HG02588 (cell line): ENCODE data around the gene SYDE2.
"Not testable (repeated sequence)": the region's sequence is repeated elsewhere in the genome, so short reads cannot be mapped to it uniquely, and the experiment has no call there.

Source experiments
- ATAC-seq: cut with Tn5 transposase; IDR thresholded peaks from one replicate; pipeline ENCODE4 v1.9.1; 2021; ENCODE audit warnings: mild to moderate bottlenecking, moderate library complexity; ENCODE audit not compliant: unreplicated experiment

Gene SYDE2

DNA sequence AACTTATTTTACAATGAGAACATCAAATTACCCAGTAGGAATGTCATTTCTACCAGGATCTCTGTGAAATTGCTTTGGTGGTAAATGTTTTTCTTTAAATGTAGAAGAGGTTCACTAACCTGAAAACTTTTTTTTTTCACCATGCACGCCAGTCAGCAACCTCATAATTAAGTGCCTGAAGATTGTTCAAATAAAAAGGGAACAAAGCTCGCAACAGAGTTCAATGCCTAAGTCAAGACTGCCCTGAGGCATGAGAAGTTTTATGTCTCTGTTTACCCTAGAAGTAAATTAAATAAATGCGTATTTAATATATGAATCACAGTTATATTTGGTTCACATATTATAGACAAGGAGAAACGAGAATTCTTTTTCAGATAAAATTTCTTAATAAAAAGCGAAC is 13.8 kb upstream of the SYDE2 start:
- ATAC-seq: no peak

DNA sequence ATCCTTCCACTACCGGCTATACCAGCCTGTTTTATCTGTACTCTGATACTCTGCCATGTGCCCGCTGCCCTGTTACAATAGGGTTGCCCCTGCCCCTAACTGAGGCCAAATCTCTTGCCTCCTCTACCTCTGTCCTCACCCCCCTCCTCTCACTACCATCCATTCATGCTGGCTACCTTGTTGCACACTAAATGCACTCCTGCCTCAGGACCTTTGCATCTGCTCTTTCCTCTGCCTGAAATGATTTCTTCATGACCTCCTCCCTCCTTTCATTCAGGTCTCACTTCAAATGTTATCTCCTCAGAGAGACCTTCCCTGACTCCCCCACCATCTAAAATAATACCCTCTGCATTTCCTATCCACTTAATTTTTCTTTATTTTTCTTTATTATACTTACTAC is 7.7 kb upstream of the SYDE2 start:
- no peak for ATAC-seq

DNA sequence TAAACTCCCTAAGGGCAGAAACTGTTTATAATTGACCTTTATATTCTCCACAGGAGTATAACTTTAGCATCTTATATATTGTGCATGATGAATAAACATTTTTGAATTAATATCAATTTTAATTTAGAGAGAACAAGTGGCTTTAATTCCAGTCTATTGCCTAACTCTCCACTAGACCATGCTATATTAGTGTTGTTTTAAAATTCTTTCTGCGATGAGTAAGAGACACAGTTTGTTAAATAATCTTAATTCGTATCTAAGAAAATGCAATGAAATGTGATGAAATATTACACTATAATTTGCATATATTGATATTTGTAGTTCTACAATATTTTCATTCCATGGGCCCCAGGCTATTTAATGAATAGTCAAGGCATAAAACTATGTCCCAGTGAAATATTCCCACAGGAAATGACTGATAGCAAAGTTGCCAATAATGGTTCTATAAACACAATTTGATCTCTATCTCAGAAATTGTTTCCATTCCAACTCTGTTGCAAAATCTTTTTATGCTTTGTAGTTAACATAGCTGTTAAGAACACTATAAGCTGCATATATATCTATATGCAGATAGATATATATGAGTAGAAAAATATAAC is 2.9 kb upstream of the SYDE2 start:
- no peak for ATAC-seq

DNA sequence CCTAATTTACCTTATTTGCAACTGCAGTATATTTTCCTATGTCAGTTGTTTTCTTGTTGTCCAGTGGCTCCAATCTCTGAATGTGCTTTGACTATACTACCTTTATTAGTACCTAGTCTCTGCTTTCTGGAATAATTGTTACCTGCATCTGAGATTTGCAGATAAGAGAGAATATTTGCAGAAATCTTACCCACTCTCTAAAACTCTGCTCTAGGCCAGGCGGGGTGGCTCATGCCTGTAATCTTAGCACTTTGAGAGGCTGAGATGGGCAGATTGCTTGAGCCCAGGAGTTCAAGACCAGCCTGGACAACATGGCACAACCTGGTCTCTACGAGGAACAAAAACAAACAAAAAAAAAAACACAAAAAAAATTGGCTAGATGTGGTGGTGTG is 2.0 kb upstream of the SYDE2 start:
- ATAC-seq: no peak

- ATAC-seq: no peak
These were observed 1.5 kb upstream of the SYDE2 start for GRCh38 chr1:85202092-85202863.

DNA sequence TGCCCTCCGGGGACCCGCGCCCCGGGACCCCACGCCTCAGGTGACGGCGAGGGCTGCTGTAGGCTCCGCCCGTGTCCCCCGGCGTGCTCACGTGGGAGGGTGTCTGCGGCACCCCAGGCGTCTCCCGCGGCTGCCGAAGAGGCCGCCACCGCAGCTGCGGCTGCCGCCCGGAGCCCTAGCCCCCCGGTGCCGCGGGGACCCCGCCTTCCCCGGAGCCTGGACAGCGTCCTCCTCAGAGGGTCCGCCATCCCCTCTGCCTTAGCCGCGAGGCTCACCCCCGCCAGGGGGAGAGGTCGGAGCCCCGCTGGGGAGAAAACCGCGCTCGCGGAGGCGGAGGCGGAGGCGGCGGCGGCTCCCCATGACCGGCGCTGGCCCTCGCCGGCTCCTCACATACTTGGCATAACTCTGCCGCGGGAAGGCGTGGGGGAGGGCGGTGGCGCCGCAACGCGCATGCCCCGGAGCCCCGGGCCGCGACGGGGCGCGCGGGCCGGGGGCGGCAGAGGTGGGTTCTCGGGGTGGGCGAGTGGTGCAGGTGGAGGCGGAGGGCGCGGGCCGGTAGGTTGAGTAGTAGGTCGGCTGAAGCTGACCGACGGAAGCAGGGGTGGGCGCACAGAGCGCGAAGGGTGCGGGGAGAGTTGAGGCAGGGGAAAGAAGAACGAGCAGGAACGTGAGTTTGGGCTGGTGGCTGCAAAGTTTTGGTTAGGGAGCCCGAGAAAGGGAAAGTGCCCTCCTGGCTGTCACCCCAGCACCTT is 700 bp upstream of the SYDE2 start:
- peak; percentile 47 for ATAC-seq

GRCh38 chr1:85199667-85200462 is 951 bp downstream of the SYDE2 start:
- no peak for ATAC-seq

GRCh38 chr1:85198864-85199263 is 2.0 kb downstream of the SYDE2 start:
- ATAC-seq: no peak

DNA sequence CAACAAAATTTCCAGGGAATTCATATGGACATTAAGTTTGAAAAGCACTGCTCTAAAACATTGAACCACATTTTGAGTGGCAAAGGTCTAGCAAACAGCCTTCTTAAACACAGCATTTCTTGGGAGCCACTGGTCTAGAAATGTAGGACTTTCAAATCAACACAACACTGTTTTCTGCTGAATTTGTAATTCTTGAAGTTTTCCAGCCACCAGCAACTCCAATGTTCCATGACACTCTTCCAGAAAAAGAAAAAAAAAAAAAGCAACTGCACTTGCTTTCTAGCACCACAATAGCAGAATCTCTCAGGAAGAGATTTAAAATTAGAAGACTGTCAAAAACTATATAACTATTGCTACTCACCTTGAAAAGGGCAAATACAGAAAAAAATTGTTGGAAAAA is 4.5 kb downstream of the SYDE2 start:
- ATAC-seq: no peak

DNA sequence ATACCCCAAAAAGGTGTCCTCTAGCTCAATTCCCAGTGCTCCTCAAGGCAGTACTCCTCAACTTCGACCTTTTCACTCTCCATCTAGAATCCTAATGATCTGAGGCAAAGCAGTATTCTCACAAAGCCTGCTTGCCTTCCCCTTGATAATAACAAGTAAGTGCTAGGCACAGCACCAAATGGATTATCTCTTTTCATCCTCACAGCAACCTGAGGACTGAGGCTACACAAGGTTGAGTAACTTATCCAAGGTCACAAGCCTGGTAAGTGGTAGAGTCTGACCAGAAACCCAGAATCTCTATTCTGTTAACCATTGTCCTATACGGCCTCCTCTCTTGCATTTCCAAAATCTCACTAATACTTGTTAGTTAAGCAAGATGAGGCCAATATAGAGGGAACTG is 5.1 kb downstream of the SYDE2 start:
- no peak for ATAC-seq

DNA sequence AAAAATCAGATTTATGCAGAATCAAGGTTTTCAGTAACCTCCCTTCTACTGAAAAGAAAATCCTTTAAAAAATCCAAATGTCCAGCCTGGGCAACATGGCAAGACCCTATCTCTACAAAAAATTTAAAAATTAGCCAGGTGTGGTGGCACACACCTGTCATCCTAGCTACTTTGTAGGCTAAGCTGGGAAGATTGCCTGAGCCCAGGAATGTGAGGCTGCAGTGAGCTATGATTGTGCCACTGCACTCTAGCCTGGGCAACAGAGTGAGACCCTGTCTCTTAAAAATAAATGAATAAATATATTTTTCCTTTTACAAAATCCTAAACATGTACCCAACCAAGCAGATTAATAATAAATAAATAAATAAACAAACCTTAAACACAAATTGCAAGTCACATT is 8.7 kb downstream of the SYDE2 start:
- ATAC-seq: not testable (repeated sequence)

GRCh38 chr1:85189120-85189519 is 11.7 kb downstream of the SYDE2 start:
- ATAC-seq: peak; percentile 66

DNA sequence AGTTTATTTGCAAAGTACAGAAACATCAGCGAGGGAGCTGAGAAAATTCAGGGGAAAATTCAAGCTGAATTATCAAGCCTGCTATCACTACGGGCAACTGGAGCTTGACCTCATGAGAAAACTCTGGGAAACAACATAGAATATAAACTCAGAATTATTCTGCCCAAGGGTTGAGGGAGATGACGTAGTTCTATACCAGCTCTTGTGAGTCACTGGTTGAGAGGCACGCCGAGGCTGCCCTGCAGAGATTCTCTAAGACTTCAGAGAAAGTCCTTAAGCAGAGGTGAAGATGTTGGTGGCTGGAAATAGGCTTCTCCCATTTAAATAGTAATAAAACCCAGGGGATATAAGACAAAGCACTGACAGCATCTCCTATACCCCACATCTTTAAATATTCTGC is 12.3 kb downstream of the SYDE2 start:
- no peak for ATAC-seq

DNA sequence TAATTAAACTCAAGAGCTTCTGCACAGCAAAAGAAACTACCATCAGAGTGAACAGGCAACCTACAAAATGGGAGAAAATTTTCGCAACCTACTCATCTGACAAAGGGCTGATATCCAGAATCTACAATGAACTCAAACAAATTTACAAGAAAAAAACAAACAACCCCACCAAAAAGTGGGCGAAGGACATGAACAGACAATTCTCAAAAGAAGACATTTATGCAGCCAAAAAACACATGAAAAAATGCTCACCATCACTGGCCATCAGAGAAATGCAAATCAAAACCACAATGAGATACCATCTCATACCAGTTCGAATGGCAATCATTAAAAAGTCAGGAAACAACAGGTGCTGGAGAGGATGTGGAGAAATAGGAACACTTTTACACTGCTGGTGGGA is 13.8 kb downstream of the SYDE2 start:
- ATAC-seq: not testable (repeated sequence)

DNA sequence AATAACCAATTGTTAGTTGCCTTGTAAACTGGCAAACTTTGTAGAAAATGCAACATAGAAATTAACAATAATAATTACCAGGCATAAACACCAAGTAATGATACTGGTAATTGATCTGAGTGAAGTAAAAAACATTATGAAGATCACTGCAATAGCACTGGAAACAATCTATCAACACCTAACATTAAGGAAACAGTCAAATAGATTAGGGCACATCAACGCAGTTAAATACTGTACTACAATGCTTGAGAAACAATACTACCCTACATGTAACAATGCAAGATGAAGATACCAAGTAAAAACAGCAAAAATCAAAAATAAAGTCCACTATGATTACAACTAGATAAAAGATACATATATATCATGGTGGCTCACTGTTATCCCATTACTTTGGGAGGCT is 16.6 kb downstream of the SYDE2 start:
- no peak for ATAC-seq

DNA sequence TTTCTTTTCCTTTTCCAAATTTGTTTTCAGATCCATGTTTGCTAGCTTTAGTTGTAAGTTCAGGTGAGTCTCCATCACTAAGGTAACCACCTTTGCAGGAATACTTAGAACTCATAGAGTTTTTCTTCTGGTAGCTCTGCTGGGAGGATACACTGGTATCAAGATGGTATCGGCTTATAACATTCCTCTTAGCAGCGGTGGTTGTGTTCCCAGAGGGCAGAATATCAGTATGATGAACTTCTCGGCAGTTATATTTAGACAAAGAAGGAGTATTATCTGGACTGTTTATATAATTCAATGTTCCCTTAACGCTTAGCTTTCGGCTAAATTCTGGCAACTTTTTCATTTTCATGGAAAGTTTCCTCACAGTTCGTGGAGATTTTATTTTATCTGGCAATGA is 18.1 kb downstream of the SYDE2 start:
- ATAC-seq: no peak

DNA sequence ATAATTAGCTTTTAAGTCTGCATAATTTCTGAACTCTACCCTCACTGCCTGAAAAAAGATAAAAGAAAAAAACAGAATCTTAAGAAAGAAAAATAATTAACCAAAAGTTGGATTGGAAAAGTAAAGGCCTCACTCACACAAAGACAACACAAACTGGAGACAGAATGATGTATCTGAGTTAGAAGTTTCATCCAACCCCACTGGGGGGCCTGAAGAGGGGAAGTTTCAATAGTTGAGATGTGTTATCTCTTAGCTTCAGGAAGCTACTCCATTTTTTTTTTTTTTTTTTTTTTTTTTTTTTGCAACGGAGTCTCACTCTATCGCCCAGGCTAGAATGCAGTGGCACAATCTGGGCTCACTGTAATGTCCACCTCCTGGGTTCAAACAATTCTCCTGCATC is 19.9 kb downstream of the SYDE2 start:
- ATAC-seq: no peak

DNA sequence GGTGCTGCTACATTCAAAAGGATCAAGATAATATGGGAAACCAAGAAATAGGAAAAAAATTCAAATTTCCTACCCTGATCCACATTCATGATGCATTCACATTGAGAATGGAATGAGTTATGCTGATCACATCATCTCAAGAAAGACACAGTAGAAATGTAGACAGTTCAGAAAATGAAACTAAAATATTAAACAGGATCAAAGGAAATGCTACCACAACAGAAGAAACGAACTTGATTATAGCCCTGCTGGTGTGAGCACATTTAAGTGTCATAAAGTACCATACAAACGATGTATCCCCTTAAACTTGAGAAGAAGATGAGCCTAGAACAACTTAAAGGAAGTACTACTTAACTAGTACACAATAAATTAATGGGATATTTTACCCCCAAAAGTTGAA is 21.3 kb downstream of the SYDE2 start:
- no peak for ATAC-seq

DNA sequence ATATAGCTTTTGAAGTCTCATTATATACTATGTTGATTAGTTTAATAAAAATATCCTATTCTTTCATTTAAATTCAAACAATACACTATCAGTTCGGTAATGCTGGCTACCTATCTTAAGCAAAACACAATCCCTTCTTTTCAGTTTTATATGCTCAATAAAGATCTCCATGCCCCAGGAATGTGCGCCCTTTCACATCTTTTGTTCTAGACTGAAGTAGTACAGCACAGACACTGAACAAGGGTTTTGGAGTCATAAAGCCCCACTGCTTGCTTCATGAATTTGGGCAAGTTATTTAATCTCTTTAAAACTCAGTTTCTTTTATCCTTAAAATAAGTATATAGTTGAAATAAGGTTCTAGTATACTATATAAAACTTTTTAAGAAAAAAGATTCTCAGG is 22.4 kb downstream of the SYDE2 start:
- ATAC-seq: no peak

GRCh38 chr1:85174503-85174902 is 26.3 kb downstream of the SYDE2 start:
- ATAC-seq: no peak

- no peak for ATAC-seq
These were observed 28.0 kb downstream of the SYDE2 start for GRCh38 chr1:85172684-85173337.
